ENCODE measurements around the gene PDK3.

PDK3 gene

GRCh38 chrX:24482823-24483415 is 17.8 kb downstream of the PDK3 start:
- DNase-seq (ENCODE audit: low read depth in 2 of 2) = no peak

- no peak for DNase-seq (ENCODE audit: low read depth in 2 of 2)
These were observed 18.5 kb downstream of the PDK3 start for GRCh38 chrX:24483596-24483995.

GRCh38 chrX:24485323-24485722 is 20.2 kb downstream of the PDK3 start:
- DNase-seq (ENCODE audit: low read depth in 2 of 2) = no peak

GRCh38 chrX:24485976-24486680 is 21.0 kb downstream of the PDK3 start:
- no peak for DNase-seq (ENCODE audit: low read depth in 2 of 2)

GRCh38 chrX:24487571-24487970 is 22.5 kb downstream of the PDK3 start:
- no peak for DNase-seq (ENCODE audit: low read depth in 2 of 2)

- no peak for DNase-seq (ENCODE audit: low read depth in 2 of 2)
These were observed 26.7 kb downstream of the PDK3 start for GRCh38 chrX:24491741-24492140.

GRCh38 chrX:24493740-24494581 is 28.9 kb downstream of the PDK3 start:
- no peak for DNase-seq (ENCODE audit: low read depth in 2 of 2)

GRCh38 chrX:24494647-24495075 is 29.6 kb downstream of the PDK3 start:
- DNase-seq (ENCODE audit: low read depth in 2 of 2) = no peak

GRCh38 chrX:24495700-24496099 is 30.6 kb downstream of the PDK3 start:
- no peak for DNase-seq (ENCODE audit: low read depth in 2 of 2)

GRCh38 chrX:24498181-24498580 is 33.1 kb downstream of the PDK3 start:
- no peak for DNase-seq (ENCODE audit: low read depth in 2 of 2)

GRCh38 chrX:24498975-24499374 is 33.9 kb downstream of the PDK3 start:
- no peak for DNase-seq (ENCODE audit: low read depth in 2 of 2)

GRCh38 chrX:24506082-24506481 is 41.0 kb downstream of the PDK3 start:
- no peak for DNase-seq (ENCODE audit: low read depth in 2 of 2)

GRCh38 chrX:24508375-24508774 is 43.3 kb downstream of the PDK3 start:
- DNase-seq (ENCODE audit: low read depth in 2 of 2) = no peak

- no peak for DNase-seq (ENCODE audit: low read depth in 2 of 2)
These were observed 48.3 kb downstream of the PDK3 start for GRCh38 chrX:24513416-24513815.

GRCh38 chrX:24515447-24515846 is 50.4 kb downstream of the PDK3 start:
- no peak for DNase-seq (ENCODE audit: low read depth in 2 of 2)

- no peak for DNase-seq (ENCODE audit: low read depth in 2 of 2)
These were observed 55.4 kb downstream of the PDK3 start for GRCh38 chrX:24520472-24520871.

- DNase-seq (ENCODE audit: low read depth in 2 of 2) = no peak
These were observed 60.4 kb downstream of the PDK3 start for GRCh38 chrX:24525455-24525854.

GRCh38 chrX:24526616-24527015 is 61.5 kb downstream of the PDK3 start:
- DNase-seq (ENCODE audit: low read depth in 2 of 2) = no peak

GRCh38 chrX:24528605-24529004 is 63.5 kb downstream of the PDK3 start:
- no peak for DNase-seq (ENCODE audit: low read depth in 2 of 2)

- no peak for DNase-seq (ENCODE audit: low read depth in 2 of 2)
These were observed 71.5 kb downstream of the PDK3 start for GRCh38 chrX:24536551-24536950.

GRCh38 chrX:24542756-24543155 is 77.7 kb downstream of the PDK3 start:
- DNase-seq (ENCODE audit: low read depth in 2 of 2) = no peak

- no peak for DNase-seq (ENCODE audit: low read depth in 2 of 2)
These were observed 82.9 kb downstream of the PDK3 start for GRCh38 chrX:24547961-24548360.

- no peak for DNase-seq (ENCODE audit: low read depth in 2 of 2)
These were observed 85.1 kb downstream of the PDK3 start for GRCh38 chrX:24550166-24550565.
